Upper lobe of left lung (tissue), 4 donors: ENCODE measurements around the gene IQCH.

ENCODE experiments used
- EP300 ChIP-seq, 4 donors: sonication (generic); formaldehyde crosslinking; IDR thresholded peaks; one replicate each; pipeline ENCODE4 v1.5.1; 2017; ENCODE audit warnings: antibody characterized with exemption in 4 of 4, control low read depth in 2 of 4
- POLR2A ChIP-seq, 4 donors: fragments of 450-650 bp; IDR thresholded peaks; one replicate each; pipeline ENCODE4 v1.5.1; 2016 to 2017; ENCODE audit warnings: antibody characterized with exemption in 4 of 4, mild to moderate bottlenecking in 2 of 4
- POLR2AphosphoS5 ChIP-seq, 2 donors: sonication (generic); formaldehyde crosslinking; IDR thresholded peaks; one replicate each; pipeline ENCODE4 v1.5.1; 2017; ENCODE audit warnings: antibody characterized with exemption in 2 of 2
- TF ChIP-seq, protein P1 (sequence below), 6 experiments: fragments of 450-650 bp in 4 of 6; fragments of 200-600 bp in 2 of 6; sonication (generic) in 2 of 6; IDR thresholded peaks; one replicate each; pipeline ENCODE4 v1.5.1; 2016 to 2019; ENCODE audit warnings: antibody characterized with exemption in 6 of 6

DNA sequence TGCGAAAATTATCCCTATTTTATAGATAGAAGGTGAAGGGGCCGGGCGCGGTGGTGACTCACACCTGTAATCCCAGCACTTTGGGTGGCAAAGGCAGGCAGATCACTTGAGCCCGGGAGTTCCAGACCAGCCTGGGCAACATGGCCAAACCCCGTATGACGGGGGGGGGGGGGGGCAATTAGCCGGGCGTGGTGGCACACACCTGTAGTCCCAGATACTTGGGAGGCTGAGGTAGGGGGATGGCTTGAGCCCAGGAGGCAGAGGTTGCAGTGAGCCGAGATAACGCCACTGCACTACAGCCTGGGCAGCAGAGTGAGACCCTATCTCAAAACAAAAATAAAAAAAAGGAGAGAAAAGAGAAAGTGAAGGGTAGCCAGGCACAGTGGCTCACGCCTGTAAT is 1.5 kb upstream of the IQCH start:
- TF ChIP-seq POLR2A (IDR thresholded peaks at IDR 0.05) (no peak), POLR2AphosphoS5 (IDR thresholded peaks at IDR 0.05) (no peak), EP300 (IDR thresholded peaks at IDR 0.05) (no peak)
- TF ChIP-seq, protein P1, sequence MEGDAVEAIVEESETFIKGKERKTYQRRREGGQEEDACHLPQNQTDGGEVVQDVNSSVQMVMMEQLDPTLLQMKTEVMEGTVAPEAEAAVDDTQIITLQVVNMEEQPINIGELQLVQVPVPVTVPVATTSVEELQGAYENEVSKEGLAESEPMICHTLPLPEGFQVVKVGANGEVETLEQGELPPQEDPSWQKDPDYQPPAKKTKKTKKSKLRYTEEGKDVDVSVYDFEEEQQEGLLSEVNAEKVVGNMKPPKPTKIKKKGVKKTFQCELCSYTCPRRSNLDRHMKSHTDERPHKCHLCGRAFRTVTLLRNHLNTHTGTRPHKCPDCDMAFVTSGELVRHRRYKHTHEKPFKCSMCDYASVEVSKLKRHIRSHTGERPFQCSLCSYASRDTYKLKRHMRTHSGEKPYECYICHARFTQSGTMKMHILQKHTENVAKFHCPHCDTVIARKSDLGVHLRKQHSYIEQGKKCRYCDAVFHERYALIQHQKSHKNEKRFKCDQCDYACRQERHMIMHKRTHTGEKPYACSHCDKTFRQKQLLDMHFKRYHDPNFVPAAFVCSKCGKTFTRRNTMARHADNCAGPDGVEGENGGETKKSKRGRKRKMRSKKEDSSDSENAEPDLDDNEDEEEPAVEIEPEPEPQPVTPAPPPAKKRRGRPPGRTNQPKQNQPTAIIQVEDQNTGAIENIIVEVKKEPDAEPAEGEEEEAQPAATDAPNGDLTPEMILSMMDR (IDR thresholded peaks at IDR 0.05): no peak
